Pancreas (tissue), 10 donors: Measurements from ENCODE around the gene DCDC2B. TPM values are rescaled to one million over a fixed set of nuclear protein-coding genes. Genes with fewer than 3 reads are reported as not detected.

Experiments
- ATAC-seq, 4 donors: fragments of 200-7000 bp; cut with Tn5 transposase; one replicate each; pipeline versions ENCODE4 v1.8.0 to v1.9.1; 2020; ENCODE audit warnings: mild to moderate bottlenecking in 4 of 4, moderate library complexity in 4 of 4
- DNase-seq, 6 donors: peaks; one replicate each; pipeline ENCODE4 v3.0.0-alpha.2; 2020
- FAIRE-seq: peaks from 2 replicates; lab custom pipeline; 2012; peaks lifted over from hg19 to GRCh38; lab: Jason Lieb, UNC
- H3K27ac ChIP-seq, 4 donors: fragments of 200-600 bp; sonication (generic); 1 replicate in 3 of 4; 2 replicates in 1 of 4; pipeline versions ENCODE4 v1.5.0 to v1.8.0; 2020
- H3K27me3 ChIP-seq, 4 donors: fragments of 200-600 bp; one replicate each; pipeline ENCODE4 v1.8.0; 2021
- H3K36me3 ChIP-seq, 3 donors: fragments of 200-600 bp; sonication (generic) in 1 of 3; one replicate each; pipeline versions ENCODE4 v1.5.0 to v1.8.0; 2020 to 2021
- H3K4me1 ChIP-seq, 3 donors: fragments of 200-600 bp; one replicate each; pipeline ENCODE4 v1.8.0; 2021
- H3K4me3 ChIP-seq, 4 donors: fragments of 200-600 bp; sonication (generic) in 2 of 4; one replicate each; pipeline versions ENCODE4 v1.5.0 to v1.8.0; 2020 to 2021
- H3K9me3 ChIP-seq, 4 donors: fragments of 200-600 bp; one replicate each; pipeline ENCODE4 v1.8.0; 2021
- CTCF ChIP-seq, 4 donors: fragments of 200-600 bp; sonication (generic) in 3 of 4; IDR thresholded peaks; one replicate each; pipeline versions ENCODE4 v1.5.0 to v1.8.0; 2021; ENCODE audit warnings: antibody characterized with exemption in 4 of 4
- WGBS, 2 donors: extraction: QIAGEN DNeasy Blood & Tissue Kit; methylation state at CpG; one replicate each; pipeline ENCODE4 v1.1.7; 2013; 5-methylcytosine and 5-hydroxymethylcytosine counted together
- intact Hi-C, 3 donors: fragments of 100-400 bp; cut with DNase I; formaldehyde crosslinking; loops; one replicate each; pipeline versions ENCODE4 v1.11.1 to v1.14.2; 2022
- polyA plus RNA-seq, 2 donors: library from polyadenylated mRNA; stranded (reverse); fragments of 200-250 nt; gene quantifications; one replicate each; pipeline ENCODE4 v1.2.3, GENCODE V29; 2013
- total RNA-seq, 6 donors: library from RNA; stranded (reverse); fragmentation: NEBNext Ultra II Directional in 4 of 6; extraction: Animal tissue kit (Norgen Biotek cat#: 25700) in 4 of 6; gene quantifications; one replicate each; pipeline versions ENCODE4 v1.2.1 to v1.2.4, GENCODE V29; 2021 to 2023
- donor health status: healthy with polysubstance abuse.
- donor health status: DM: no; HTN: no; CAD: no; lungs with moderate emphysema.
- donor health status: DM: no; HTN: no; CAD: no.
- donor health status: control.
- donor health status: control.
- donor health status: Bipolar disorder and iron deficiency.
- donor health status: DM: yes; HTN: yes; CAD: no.
- donor health status: DM: no; HTN: no; CAD: no.
- donor health status: DM: no; HTN: no; CAD: no.
- donor health status: DM: yes; HTN: yes; CAD: no.

Gene DCDC2B
- total and polyA plus RNA-seq, 8 donors = 0.05 to 0.11 TPM; not detected in 6

- no peak overlapping the region for H3K4me3 ChIP-seq
- H3K27me3 ChIP-seq = no peaks in the 10 kb centered on the region
- WGBS, 2 donors = 74 to 75% methylated on average over 3 of the region's 3 CpGs
- H3K4me1 ChIP-seq = peaks cover 0 to 1% (median 0%) of the 10 kb centered on the region in 3 donors
- peaks cover 5 to 62% (median 34%) of the 10 kb centered on the region in 3 donors for H3K36me3 ChIP-seq
- FAIRE-seq (no peak), DNase-seq (no peak), ATAC-seq (no peak)
- intact Hi-C loops = no loop called here
- H3K9me3 ChIP-seq = no peaks in the 10 kb centered on the region
- no peak overlapping the region for H3K27ac ChIP-seq
- no peak for TF ChIP-seq CTCF (IDR thresholded peaks at IDR 0.05)
Observed at GRCh38 chr1:32228771-32229170, 19.9 kb downstream of the DCDC2B start.

GRCh38 chr1:32231843-32232432 lies 23.0 kb downstream of the DCDC2B start:
- no peak for TF ChIP-seq CTCF (IDR thresholded peaks at IDR 0.05)
- intact Hi-C loops = no loop called here
- Histone ChIP-seq H3K4me3 (no peak overlapping the region), H3K36me3 (peaks cover 5 to 48% (median 30%) of the 10 kb centered on the region in 3 donors), H3K4me1 (peaks cover 0 to 3% (median 0%) of the 10 kb centered on the region in 3 donors), H3K27me3 (no peaks in the 10 kb centered on the region), H3K27ac (no peak overlapping the region), H3K9me3 (no peaks in the 10 kb centered on the region)
- no peak for DNase-seq
- WGBS, 2 donors = 75 to 80% methylated on average over 5 of the region's 5 CpGs
- no peak for FAIRE-seq
- no peak for ATAC-seq

- FAIRE-seq (no peak), DNase-seq (no peak), ATAC-seq (no peak)
- H3K9me3 ChIP-seq = no peaks in the 10 kb centered on the region
- intact Hi-C loops = no loop called here
- no peak overlapping the region for H3K27ac ChIP-seq
- WGBS, 2 donors = 87 to 90% methylated on average over 8 of the region's 8 CpGs
- peaks cover 0 to 3% (median 0%) of the 10 kb centered on the region in 3 donors for H3K4me1 ChIP-seq
- no peak overlapping the region for H3K4me3 ChIP-seq
- H3K36me3 ChIP-seq = peaks cover 5 to 44% (median 30%) of the 10 kb centered on the region in 3 donors
- no peak for TF ChIP-seq CTCF (IDR thresholded peaks at IDR 0.05)
- no peaks in the 10 kb centered on the region for H3K27me3 ChIP-seq
Observed at GRCh38 chr1:32232558-32233304, 23.8 kb downstream of the DCDC2B start.

GRCh38 chr1:32234792-32235191 lies 25.9 kb downstream of the DCDC2B start:
- FAIRE-seq = no peak
- no peaks in the 10 kb centered on the region for H3K9me3 ChIP-seq
- 90 to 91% methylated on average over 7 of the region's 7 CpGs for WGBS, 2 donors
- no peak for ATAC-seq
- H3K4me3 ChIP-seq = no peak overlapping the region
- intact Hi-C loops = no loop called here
- peaks cover 0 to 7% (median 0%) of the 10 kb centered on the region in 3 donors for H3K4me1 ChIP-seq
- TF ChIP-seq CTCF (IDR thresholded peaks at IDR 0.05) = no peak
- H3K36me3 ChIP-seq = peaks cover 1 to 25% (median 20%) of the 10 kb centered on the region in 3 donors
- no peak overlapping the region for H3K27ac ChIP-seq
- no peaks in the 10 kb centered on the region for H3K27me3 ChIP-seq
- no peak for DNase-seq
